ENCODE measurements around the gene IL11RA.

IL11RA gene

GRCh38 chr9:34654323-34655051 lies 2.5 kb downstream of the IL11RA start:
- DNase-seq: peak; percentile 61 to 70

- DNase-seq: no peak
Measured at GRCh38 chr9:34655394-34655793, 3.4 kb downstream of the IL11RA start.

GRCh38 chr9:34656992-34657391 lies 5.0 kb downstream of the IL11RA start:
- no peak for DNase-seq

GRCh38 chr9:34658461-34658860 lies 6.5 kb downstream of the IL11RA start:
- DNase-seq: no peak

GRCh38 chr9:34659592-34660253 lies 7.7 kb downstream of the IL11RA start:
- no peak for DNase-seq

- no peak for DNase-seq
Measured at GRCh38 chr9:34662526-34663302, 10.7 kb downstream of the IL11RA start, which contains the start of gene CCL27. CCL27 (minus strand) TSS chr9:34662657; CDS start chr9:34662633, 24 bp downstream.

GRCh38 chr9:34663303-34663605 lies 11.3 kb downstream of the IL11RA start:
- no peak for DNase-seq

- DNase-seq: peak; percentile 26 to 71
Measured at GRCh38 chr9:34664281-34665066, 12.5 kb downstream of the IL11RA start.

- no peak for DNase-seq
Measured at GRCh38 chr9:34665067-34665380, 13.0 kb downstream of the IL11RA start.

GRCh38 chr9:34665381-34666250 lies 13.6 kb downstream of the IL11RA start:
- peak; percentile 89 to 92 for DNase-seq

- DNase-seq: no peak
Measured at GRCh38 chr9:34669809-34670562, 18.0 kb downstream of the IL11RA start.

GRCh38 chr9:34671307-34671706 lies 19.3 kb downstream of the IL11RA start:
- no peak for DNase-seq

GRCh38 chr9:34674440-34674839 lies 22.5 kb downstream of the IL11RA start:
- no peak for DNase-seq

GRCh38 chr9:34675048-34675714 lies 23.2 kb downstream of the IL11RA start:
- peak; percentile 18 to 28 for DNase-seq

- no peak for DNase-seq
Measured at GRCh38 chr9:34675869-34676268, 23.9 kb downstream of the IL11RA start.

GRCh38 chr9:34684145-34684544 lies 32.2 kb downstream of the IL11RA start:
- DNase-seq: no peak

- DNase-seq: no peak
Measured at GRCh38 chr9:34684816-34685215, 32.8 kb downstream of the IL11RA start.

GRCh38 chr9:34685591-34685990 lies 33.6 kb downstream of the IL11RA start:
- no peak for DNase-seq

- DNase-seq: no peak
Measured at GRCh38 chr9:34686231-34686630, 34.2 kb downstream of the IL11RA start.

- DNase-seq: no peak
Measured at GRCh38 chr9:34686732-34687131, 34.7 kb downstream of the IL11RA start.

Data from hippocampal formation (tissue), 2 donors.